ENCODE measurements around the gene GTSF1L. TPM values are rescaled to one million over a fixed set of nuclear protein-coding genes. Genes with fewer than 3 reads are reported as not detected.

Gene GTSF1L
- total RNA-seq = not detected

DNA sequence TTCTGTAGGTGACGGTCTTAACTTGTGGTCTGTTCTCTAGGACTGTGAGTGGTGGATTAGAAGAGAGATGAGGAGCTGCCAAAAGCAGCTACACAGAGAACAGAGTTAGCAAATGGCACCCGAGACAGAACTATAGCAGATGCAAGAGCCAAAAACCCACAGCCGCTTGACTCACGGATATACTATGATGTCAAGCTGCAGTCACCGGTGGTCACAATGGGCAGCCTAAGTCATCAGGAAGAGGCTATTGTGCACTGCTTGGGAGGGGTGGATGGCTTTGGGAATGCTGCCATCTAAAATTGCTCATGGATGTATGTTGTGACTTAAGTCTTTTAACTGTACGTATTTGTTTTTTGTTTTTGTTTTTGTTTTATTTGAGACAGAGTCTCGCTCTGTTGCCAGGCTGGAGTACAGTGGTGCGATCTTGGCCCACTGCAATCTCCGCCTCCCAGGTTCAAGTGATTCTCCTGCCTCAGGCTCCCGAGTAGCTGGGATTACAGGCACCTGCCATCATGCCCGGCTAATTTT is at the start of gene GTSF1L:
TSS of gene GTSF1L (minus strand) at position 192 of the 528 bp plus-strand sequence. CDS start 308 bp downstream, outside the sequence.

Other genes starting within 250 kb of the GTSF1L start
- 19.6 TPM for gene L3MBTL1, start 219.3 kb downstream of the GTSF1L start, total RNA-seq
- gene SGK2, start 168.0 kb downstream of the GTSF1L start, total RNA-seq = 40.2 TPM
- gene IFT52, start 136.1 kb downstream of the GTSF1L start, total RNA-seq = 43.3 TPM
- 5.8 TPM for gene MYBL2, start 59.9 kb downstream of the GTSF1L start, total RNA-seq
- gene TOX2, start 187.8 kb upstream of the GTSF1L start, total RNA-seq = 1.2 TPM